Esophagus squamous epithelium (tissue), 5 donors: ENCODE results near the gene SAXO1. TPM values are rescaled to one million over a fixed set of nuclear protein-coding genes. Genes with fewer than 3 reads are reported as not detected.

Source experiments
- DNase-seq: peaks from one replicate; lab custom pipeline; 2025; lab: John Stamatoyannopoulos, UW
- H3K27ac ChIP-seq, 4 donors: fragments of 200-600 bp; sonication (generic); one replicate each; pipeline ENCODE4 v1.5.1; 2016 to 2019; ENCODE audit warnings: mild to moderate bottlenecking in 1 of 4
- H3K27me3 ChIP-seq, 4 donors: fragments of 200-600 bp; sonication (generic); 1 replicate in 3 of 4; 2 replicates in 1 of 4; pipeline versions ENCODE4 v1.5.1 to v1.6.0; 2017 to 2021; ENCODE audit warnings: antibody characterized with exemption in 1 of 4
- H3K36me3 ChIP-seq, 3 donors: fragments of 200-600 bp; sonication (generic); one replicate each; pipeline ENCODE4 v1.5.1; 2016 to 2019
- H3K4me1 ChIP-seq, 3 donors: fragments of 200-600 bp; sonication (generic); one replicate each; pipeline ENCODE4 v1.5.1; 2017 to 2019
- H3K4me3 ChIP-seq, 4 donors: fragments of 200-600 bp; sonication (generic); 1 replicate in 3 of 4; 2 replicates in 1 of 4; pipeline ENCODE4 v1.5.1; 2016 to 2019; ENCODE audit warnings: mild to moderate bottlenecking in 2 of 4, moderate library complexity in 1 of 4
- H3K9me3 ChIP-seq, 3 donors: fragments of 200-600 bp; sonication (generic); one replicate each; pipeline ENCODE4 v1.5.1; 2016 to 2019
- POLR2A ChIP-seq, 4 donors: fragments of 450-650 bp; IDR thresholded peaks; one replicate each; pipeline ENCODE4 v1.6.1; 2017; ENCODE audit warnings: antibody characterized with exemption in 4 of 4, mild to moderate bottlenecking in 4 of 4, moderate library complexity in 3 of 4
- WGBS, 2 donors: methylation state at CpG; one replicate each; pipeline ENCODE4 v1.1.5; 2018; 5-methylcytosine and 5-hydroxymethylcytosine counted together
- intact Hi-C: fragments of 100-400 bp; cut with DNase I; formaldehyde crosslinking; loops from one replicate; pipeline ENCODE4 v1.15.0; 2022
- total RNA-seq, 4 donors: library from RNA; depleted of rRNA; stranded (reverse); fragments of >200 nt; gene quantifications; one replicate each; pipeline ENCODE4 v1.1.0, GENCODE V29; 2016
- TF ChIP-seq, protein P1 (sequence below), 6 experiments: fragments of 450-650 bp in 4 of 6; fragments of 200-600 bp in 2 of 6; sonication (generic) in 2 of 6; IDR thresholded peaks; one replicate each; pipeline ENCODE4 v1.5.1; 2016 to 2019; ENCODE audit warnings: antibody characterized with exemption in 6 of 6, mild to moderate bottlenecking in 4 of 6, moderate library complexity in 4 of 6
- donor health status: DM: yes; HTN: yes; CAD: no.

Gene SAXO1
- total RNA-seq, 4 donors from 2014 or later = not detected

DNA sequence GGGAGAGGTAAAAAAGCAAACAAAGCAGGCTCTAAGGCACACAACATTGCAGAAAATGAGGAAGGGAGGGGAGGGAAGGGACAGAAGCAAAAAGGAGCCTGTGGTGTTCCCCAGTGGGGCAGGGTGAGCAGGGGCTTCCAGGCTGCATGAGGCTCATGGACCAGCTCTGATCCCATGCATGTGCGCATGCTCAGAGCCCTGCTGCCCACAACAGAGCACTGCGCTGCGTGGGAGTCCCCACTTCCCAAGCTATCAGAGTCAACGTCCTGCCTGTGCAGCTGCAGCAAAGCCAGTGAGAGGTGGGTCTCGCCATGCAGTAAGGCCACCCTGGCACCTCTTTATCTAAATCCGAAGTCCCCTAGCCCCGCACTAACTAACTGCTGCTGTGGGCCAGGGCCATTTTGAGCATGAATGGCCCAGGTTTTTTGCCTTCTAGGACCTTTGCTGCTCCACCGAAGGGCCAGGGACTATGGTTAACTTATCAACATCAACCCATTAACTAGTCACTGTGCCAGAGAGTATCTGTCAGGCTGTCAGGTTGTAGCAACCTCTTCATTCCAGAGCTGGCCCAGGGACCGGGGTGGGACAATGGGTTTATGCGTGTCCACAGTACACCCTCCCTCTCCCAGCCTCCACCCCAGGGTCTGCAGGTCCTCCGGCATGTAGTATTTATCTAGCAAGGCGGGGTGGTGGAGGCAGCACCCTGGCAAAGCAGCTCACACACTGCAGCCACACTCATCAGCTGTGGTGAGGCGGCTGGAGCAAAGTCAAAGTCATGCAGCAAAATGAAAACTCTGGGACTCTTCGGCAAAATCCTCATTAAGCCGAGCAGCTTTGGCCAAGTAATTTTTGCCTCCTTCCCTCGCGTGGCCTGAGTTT lies 123.6 kb downstream of the SAXO1 start:
- H3K4me1 ChIP-seq = peaks cover 0 to 14% (median 0%) of the 10 kb centered on the region in 3 donors
- DNase-seq = no peak
- intact Hi-C loops = no loop called here
- H3K27ac ChIP-seq = no peak overlapping the region
- H3K36me3 ChIP-seq = no peaks in the 10 kb centered on the region
- no peaks in the 10 kb centered on the region for H3K9me3 ChIP-seq
- no peak overlapping the region for H3K4me3 ChIP-seq
- no peak for TF ChIP-seq POLR2A (IDR thresholded peaks at IDR 0.05)
- TF ChIP-seq, protein P1, sequence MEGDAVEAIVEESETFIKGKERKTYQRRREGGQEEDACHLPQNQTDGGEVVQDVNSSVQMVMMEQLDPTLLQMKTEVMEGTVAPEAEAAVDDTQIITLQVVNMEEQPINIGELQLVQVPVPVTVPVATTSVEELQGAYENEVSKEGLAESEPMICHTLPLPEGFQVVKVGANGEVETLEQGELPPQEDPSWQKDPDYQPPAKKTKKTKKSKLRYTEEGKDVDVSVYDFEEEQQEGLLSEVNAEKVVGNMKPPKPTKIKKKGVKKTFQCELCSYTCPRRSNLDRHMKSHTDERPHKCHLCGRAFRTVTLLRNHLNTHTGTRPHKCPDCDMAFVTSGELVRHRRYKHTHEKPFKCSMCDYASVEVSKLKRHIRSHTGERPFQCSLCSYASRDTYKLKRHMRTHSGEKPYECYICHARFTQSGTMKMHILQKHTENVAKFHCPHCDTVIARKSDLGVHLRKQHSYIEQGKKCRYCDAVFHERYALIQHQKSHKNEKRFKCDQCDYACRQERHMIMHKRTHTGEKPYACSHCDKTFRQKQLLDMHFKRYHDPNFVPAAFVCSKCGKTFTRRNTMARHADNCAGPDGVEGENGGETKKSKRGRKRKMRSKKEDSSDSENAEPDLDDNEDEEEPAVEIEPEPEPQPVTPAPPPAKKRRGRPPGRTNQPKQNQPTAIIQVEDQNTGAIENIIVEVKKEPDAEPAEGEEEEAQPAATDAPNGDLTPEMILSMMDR (IDR thresholded peaks at IDR 0.05) = no peak
- no peaks in the 10 kb centered on the region for H3K27me3 ChIP-seq
- 76 to 77% methylated on average over 7 to 14 of the region's 17 CpGs for WGBS, 2 donors

DNA sequence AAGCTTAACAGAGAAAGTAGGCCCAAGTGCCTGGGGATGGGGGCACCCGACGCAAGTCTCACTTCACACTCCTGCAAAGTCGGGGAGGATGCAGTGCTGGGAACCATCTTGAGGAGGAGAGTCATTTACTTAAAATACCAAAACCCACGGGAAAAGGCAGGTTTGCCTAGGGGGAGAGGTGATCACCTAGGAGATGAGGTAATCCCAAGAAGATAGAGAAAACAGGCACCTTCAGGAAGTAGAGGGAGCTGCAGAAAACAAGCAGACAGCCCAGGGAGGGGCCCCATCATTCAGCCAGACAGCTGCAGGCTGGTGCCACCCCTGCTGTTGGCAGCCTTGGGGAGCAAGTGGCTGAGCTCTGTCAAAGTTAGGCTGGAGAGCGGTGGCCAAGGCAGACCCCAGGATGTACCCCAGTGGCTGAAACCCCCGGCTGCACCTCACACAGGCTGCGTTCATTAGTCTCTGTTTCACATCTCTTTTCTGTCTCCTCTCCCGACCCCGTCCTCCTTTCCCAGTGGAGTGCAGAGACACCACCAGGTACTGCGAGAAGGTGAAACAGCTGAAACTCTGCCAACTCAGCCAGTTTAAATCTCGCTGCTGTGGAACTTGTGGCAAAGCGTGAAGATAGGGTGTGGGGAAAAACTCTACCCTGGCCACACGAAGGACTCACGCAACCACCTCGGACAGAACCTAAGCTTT lies 124.9 kb downstream of the SAXO1 start:
- 82 to 87% methylated on average over 12 to 15 of the region's 15 CpGs for whole genome bisulfite sequencing, 2 donors
- Histone ChIP-seq H3K27ac (no peak overlapping the region), H3K36me3 (no peaks in the 10 kb centered on the region), H3K4me3 (no peak overlapping the region), H3K4me1 (peaks cover 0 to 14% (median 0%) of the 10 kb centered on the region in 3 donors), H3K9me3 (no peaks in the 10 kb centered on the region), H3K27me3 (no peaks in the 10 kb centered on the region)
- intact Hi-C loops = no loop called here
- TF ChIP-seq, protein P1 (IDR thresholded peaks at IDR 0.05) = no peak
- no peak for TF ChIP-seq POLR2A (IDR thresholded peaks at IDR 0.05)
- DNase-seq = no peak

DNA sequence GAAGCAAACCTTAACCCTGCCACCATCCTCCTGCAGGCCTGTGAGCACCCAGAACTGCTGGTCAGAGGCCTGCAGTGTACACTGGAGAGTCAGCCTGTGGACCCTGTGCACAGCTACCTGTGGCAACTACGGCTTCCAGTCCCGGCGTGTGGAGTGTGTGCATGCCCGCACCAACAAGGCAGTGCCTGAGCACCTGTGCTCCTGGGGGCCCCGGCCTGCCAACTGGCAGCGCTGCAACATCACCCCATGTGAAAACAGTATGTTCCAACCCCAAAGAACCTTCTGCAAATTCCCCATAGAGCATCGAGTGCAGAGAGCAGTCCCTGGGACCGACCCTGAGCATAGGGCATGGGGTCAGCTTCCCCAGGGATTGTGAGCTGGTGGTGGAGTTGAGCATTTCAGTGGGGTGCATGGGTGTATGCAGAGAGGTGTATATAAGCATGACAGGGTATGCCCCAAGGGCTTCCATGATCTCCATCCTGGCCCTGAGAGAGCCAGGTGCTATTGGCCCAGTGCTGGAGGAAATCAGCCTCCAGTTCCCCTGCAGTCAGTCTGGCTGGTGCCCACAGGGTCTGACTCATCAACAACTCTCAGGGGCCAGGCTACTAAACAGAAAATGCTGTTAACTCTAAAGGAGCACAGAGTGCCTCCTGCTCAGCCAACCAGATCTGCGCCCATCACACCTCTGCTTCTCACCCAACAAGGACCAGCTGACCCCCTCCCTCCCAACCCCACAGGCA lies 126.2 kb downstream of the SAXO1 start:
- WGBS, 2 donors = 35 to 82% methylated on average over 1 to 2 of the region's 9 CpGs
- peaks cover 0 to 1% (median 0%) of the 10 kb centered on the region in 3 donors for H3K9me3 ChIP-seq
- H3K4me1 ChIP-seq = peaks cover 0 to 14% (median 0%) of the 10 kb centered on the region in 3 donors
- H3K27me3 ChIP-seq = no peaks in the 10 kb centered on the region
- intact Hi-C loops = no loop called here
- H3K36me3 ChIP-seq = no peaks in the 10 kb centered on the region
- DNase-seq = no peak
- H3K4me3 ChIP-seq = no peak overlapping the region
- TF ChIP-seq POLR2A (IDR thresholded peaks at IDR 0.05) = no peak
- TF ChIP-seq, protein P1 (IDR thresholded peaks at IDR 0.05) = no peak
- H3K27ac ChIP-seq = no peak overlapping the region

DNA sequence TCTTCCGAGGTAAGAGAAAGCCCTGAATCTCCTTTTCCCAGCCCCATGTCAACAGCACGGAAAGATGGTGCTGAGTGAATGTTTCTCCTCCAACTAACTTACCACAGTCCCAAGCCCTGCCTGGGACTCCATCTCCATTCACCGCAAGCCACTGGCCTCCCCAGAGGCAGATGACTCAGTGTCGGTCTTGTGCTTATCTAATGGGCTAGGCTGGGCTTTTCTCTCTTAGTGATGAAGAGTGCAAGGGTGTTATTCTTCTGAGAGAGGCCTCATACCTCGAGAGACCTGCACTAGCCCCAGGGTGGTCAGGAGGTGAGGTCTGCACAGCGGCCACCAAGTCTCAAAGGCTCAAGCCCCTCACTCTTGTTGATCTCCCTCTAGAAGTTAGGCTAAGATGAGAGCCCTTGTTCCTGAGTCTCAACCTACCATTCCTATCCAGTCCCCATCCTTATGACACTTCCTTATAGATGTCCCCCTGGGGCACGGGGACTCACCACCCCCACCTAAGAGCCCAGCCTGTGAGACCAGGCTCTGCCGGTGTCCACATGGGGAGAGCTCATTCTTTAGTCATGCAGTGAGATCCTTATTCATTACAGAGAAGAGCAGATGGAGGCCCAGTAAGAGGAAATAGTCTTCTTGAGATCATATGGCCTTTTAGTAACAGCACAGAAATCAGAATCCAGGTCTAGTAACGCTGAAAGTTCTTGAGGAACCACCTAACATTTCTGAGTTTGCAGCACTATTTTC lies 127.0 kb downstream of the SAXO1 start:
- WGBS, 2 donors = 87 to 90% methylated on average over 5 to 8 of the region's 9 CpGs
- Histone ChIP-seq H3K4me3 (no peak overlapping the region), H3K36me3 (no peaks in the 10 kb centered on the region), H3K4me1 (peaks cover 0 to 14% (median 0%) of the 10 kb centered on the region in 3 donors), H3K27me3 (no peaks in the 10 kb centered on the region), H3K9me3 (peaks cover 0 to 3% (median 0%) of the 10 kb centered on the region in 3 donors), H3K27ac (no peak overlapping the region)
- TF ChIP-seq, protein P1 (IDR thresholded peaks at IDR 0.05) = no peak
- TF ChIP-seq POLR2A (IDR thresholded peaks at IDR 0.05) = no peak
- DNase-seq = no peak
- intact Hi-C loops = no loop called here
